Esophagus muscularis mucosa (tissue), 4 donors: ENCODE measurements around the gene SYNE1.

Source experiments
- EP300 ChIP-seq: sonication (generic); formaldehyde crosslinking; IDR thresholded peaks from one replicate; pipeline ENCODE4 v1.6.1; 2017; ENCODE audit warnings: antibody characterized with exemption
- POLR2A ChIP-seq: fragments of 450-650 bp; IDR thresholded peaks from one replicate; pipeline ENCODE4 v1.6.1; 2017; ENCODE audit warnings: antibody characterized with exemption, moderate library complexity, mild to moderate bottlenecking, low read depth
- TF ChIP-seq, protein P1 (sequence below), 3 experiments: fragments of 200-600 bp in 2 of 3; fragments of 450-650 bp in 1 of 3; sonication (generic) in 2 of 3; IDR thresholded peaks; one replicate each; pipeline ENCODE4 v1.5.1; 2017 to 2019; ENCODE audit warnings: antibody characterized with exemption in 3 of 3, mild to moderate bottlenecking in 2 of 3, moderate library complexity in 1 of 3

- TF ChIP-seq, protein P1, sequence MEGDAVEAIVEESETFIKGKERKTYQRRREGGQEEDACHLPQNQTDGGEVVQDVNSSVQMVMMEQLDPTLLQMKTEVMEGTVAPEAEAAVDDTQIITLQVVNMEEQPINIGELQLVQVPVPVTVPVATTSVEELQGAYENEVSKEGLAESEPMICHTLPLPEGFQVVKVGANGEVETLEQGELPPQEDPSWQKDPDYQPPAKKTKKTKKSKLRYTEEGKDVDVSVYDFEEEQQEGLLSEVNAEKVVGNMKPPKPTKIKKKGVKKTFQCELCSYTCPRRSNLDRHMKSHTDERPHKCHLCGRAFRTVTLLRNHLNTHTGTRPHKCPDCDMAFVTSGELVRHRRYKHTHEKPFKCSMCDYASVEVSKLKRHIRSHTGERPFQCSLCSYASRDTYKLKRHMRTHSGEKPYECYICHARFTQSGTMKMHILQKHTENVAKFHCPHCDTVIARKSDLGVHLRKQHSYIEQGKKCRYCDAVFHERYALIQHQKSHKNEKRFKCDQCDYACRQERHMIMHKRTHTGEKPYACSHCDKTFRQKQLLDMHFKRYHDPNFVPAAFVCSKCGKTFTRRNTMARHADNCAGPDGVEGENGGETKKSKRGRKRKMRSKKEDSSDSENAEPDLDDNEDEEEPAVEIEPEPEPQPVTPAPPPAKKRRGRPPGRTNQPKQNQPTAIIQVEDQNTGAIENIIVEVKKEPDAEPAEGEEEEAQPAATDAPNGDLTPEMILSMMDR (IDR thresholded peaks at IDR 0.05) = no peak
- TF ChIP-seq EP300 (no peak), POLR2A (no peak)
Observed at GRCh38 chr6:152310371-152310954, 326.7 kb downstream of the SYNE1 start.
